GM12878 (cell line): ENCODE measurements around the gene MPDZ. TPM values are rescaled to one million over a fixed set of nuclear protein-coding genes. Genes with fewer than 3 reads are reported as not detected.

Experiments used
- ATAC-seq: fragments of 200-7000 bp; cut with Tn5 transposase; 3 replicates; pipeline ENCODE4 v1.9.1; 2020; ENCODE audit warnings: mild to moderate bottlenecking, moderate library complexity
- BruUV-seq: library from RNA; stranded (reverse); fragments of 400-500 nt; replicated peaks from 2 replicates; lab custom pipeline; 2021; lab: Mats Ljungman, UMichigan
- CTCF ChIA-PET: fragments of 300-600 bp; sonication (Branson Sonifier 250); formaldehyde crosslinking; extraction: SDS; loops from one replicate; lab custom pipeline; 2021; ENCODE audit warnings: inconsistent platforms; lab: Yijun Ruan, JAX
- POLR2A ChIA-PET: fragments of 350-600 bp; formaldehyde crosslinking; extraction: SDS; loops from one replicate; lab custom pipeline; 2021; ENCODE audit warnings: inconsistent platforms; lab: Charles Lee
- RAD21 ChIA-PET: fragments of 300-600 bp; sonication (Branson Sonifier 250); formaldehyde crosslinking; loops from one replicate; lab custom pipeline; 2023; ENCODE audit warnings: antibody characterized with exemption; ENCODE audit not compliant: unreplicated experiment; lab: Charles Lee
- SMC1A ChIA-PET: fragments of 300-600 bp; sonication (Branson Sonifier 250); formaldehyde crosslinking; loops from one replicate; lab custom pipeline; 2023; ENCODE audit not compliant: unreplicated experiment, uncharacterized antibody; lab: Charles Lee
- DNase-seq: peaks from one replicate; pipeline ENCODE4 v3.0.0-alpha.2; 2011; ENCODE audit warnings: low read depth, low spot score
- FAIRE-seq: peaks from 3 replicates; lab custom pipeline; 2011; peaks lifted over from hg19 to GRCh38; lab: Jason Lieb, UNC
- H2AFZ ChIP-seq: 2 replicates; pipeline ENCODE4 v1.6.0; 2011; ENCODE audit warnings: low read depth, low read length, control low read depth; ENCODE audit not compliant: control insufficient read depth
- H3K27ac ChIP-seq: 2 replicates; pipeline ENCODE4 v1.5.1; 2011; ENCODE audit warnings: control low read depth; ENCODE audit not compliant: control insufficient read depth, insufficient read depth
- H3K27me3 ChIP-seq, 2 experiments: replicated peaks in 1 of 2; 2 replicates each; pipeline versions ENCODE4 v1.6.0 to v1.6.1; 2011; ENCODE audit warnings: low read length in 1 of 2; ENCODE audit not compliant: control insufficient read depth in 2 of 2, insufficient read depth in 2 of 2
- H3K36me3 ChIP-seq, 2 experiments: 2 replicates each; pipeline ENCODE4 v1.5.1; 2011; ENCODE audit warnings: low read length in 1 of 2; ENCODE audit not compliant: control insufficient read depth in 2 of 2, insufficient read depth in 2 of 2
- H3K4me1 ChIP-seq: 2 replicates; pipeline ENCODE4 v1.6.1; 2011; ENCODE audit warnings: mild to moderate bottlenecking, low read length, moderate library complexity, mixed read lengths; ENCODE audit not compliant: control insufficient read depth, insufficient read depth
- H3K4me2 ChIP-seq: 2 replicates; pipeline ENCODE4 v1.6.0; 2011; ENCODE audit warnings: control low read depth; ENCODE audit not compliant: control insufficient read depth, insufficient read depth
- H3K4me3 ChIP-seq: fragments of 200-600 bp; sonication (generic); 2 replicates; pipeline ENCODE4 v1.5.1; 2016
- H3K79me2 ChIP-seq: 2 replicates; pipeline ENCODE4 v1.6.0; 2011; ENCODE audit warnings: low read length; ENCODE audit not compliant: control insufficient read depth, insufficient read depth
- H3K9ac ChIP-seq: 2 replicates; pipeline ENCODE4 v1.8.0; 2011; ENCODE audit warnings: low read length, control low read depth, mixed read lengths; ENCODE audit not compliant: control insufficient read depth, insufficient read depth
- H3K9me3 ChIP-seq: replicated peaks from 3 replicates; pipeline ENCODE4 v1.5.1; 2011; ENCODE audit warnings: mild to moderate bottlenecking, low read length; ENCODE audit not compliant: control insufficient read depth, insufficient read depth
- H4K20me1 ChIP-seq: 2 replicates; pipeline ENCODE4 v1.6.0; 2011; ENCODE audit not compliant: control insufficient read depth, insufficient read depth
- CEBPB ChIP-seq, 2 experiments: fragments of 150-350 bp in 1 of 2; IDR thresholded peaks; 2 replicates each; pipeline ENCODE4 v1.6.1; 2012 to 2014; ENCODE audit warnings: low read depth in 2 of 2, low read length in 2 of 2, borderline replicate concordance in 1 of 2, inconsistent platforms in 1 of 2
- CTCF ChIP-seq, 3 experiments: IDR thresholded peaks in 2 of 3; conservative IDR thresholded peaks in 1 of 3; 2 replicates each; pipeline ENCODE4 v1.5.1; 2011; ENCODE audit warnings: low read depth in 3 of 3, low read length in 3 of 3, mild to moderate bottlenecking in 3 of 3, control low read depth in 2 of 3, moderate library complexity in 2 of 3, inconsistent platforms in 1 of 3, mixed read lengths in 1 of 3; ENCODE audit not compliant: control insufficient read depth in 2 of 3, insufficient read depth in 1 of 3; ENCODE audit errors: extremely low read depth in 1 of 3
- FOXM1 ChIP-seq: IDR thresholded peaks from 2 replicates; pipeline ENCODE4 v1.6.1; 2012; ENCODE audit warnings: low read depth, mild to moderate bottlenecking, inconsistent platforms, low read length, moderate library complexity
- JUND ChIP-seq: IDR thresholded peaks from 2 replicates; pipeline ENCODE4 v1.6.1; 2012; ENCODE audit warnings: low read depth, mild to moderate bottlenecking, low read length, improper control_type of control experiment, moderate library complexity
- MEF2B ChIP-seq: fragments of 450-650 bp; IDR thresholded peaks from 2 replicates; pipeline ENCODE4 v1.6.1; 2018; ENCODE audit warnings: mild to moderate bottlenecking, moderate library complexity; ENCODE audit not compliant: partially characterized antibody, poor library complexity, severe bottlenecking
- POLR2AphosphoS2 ChIP-seq: IDR thresholded peaks from 2 replicates; pipeline ENCODE4 v1.6.1; 2011; ENCODE audit warnings: low read depth, mild to moderate bottlenecking, low read length, improper control_type of control experiment, moderate library complexity
- SUZ12 ChIP-seq: fragments of 200-600 bp; sonication (generic); IDR thresholded peaks from one replicate; pipeline ENCODE4 v1.6.1; 2018; ENCODE audit warnings: antibody characterized with exemption, mild to moderate bottlenecking; ENCODE audit not compliant: unreplicated experiment
- ZBED1 ChIP-seq: IDR thresholded peaks from 2 replicates; pipeline ENCODE4 v1.6.1; 2016; ENCODE audit warnings: borderline replicate concordance
- WGBS: methylation state at CpG from one replicate; pipeline ENCODE4 v1.1.6; 2016; ENCODE audit warnings: low lambda C conversion rate; ENCODE audit not compliant: insufficient replicate concordance, insufficient coverage; ENCODE audit errors: missing lambda C conversion rate; 5-methylcytosine and 5-hydroxymethylcytosine counted together
- in situ Hi-C: fragments of 300-500 bp; cut with MboI; formaldehyde crosslinking; loops from 9 replicates; pipeline ENCODE4 v1.14.3; 2018; ENCODE audit warnings: mixed read lengths
- intact Hi-C: fragments of 100-400 bp; cut with micrococcal nuclease; formaldehyde crosslinking; loops from one replicate; pipeline ENCODE4 v1.14.2; 2022; ENCODE audit not compliant: unreplicated experiment
- polyA plus RNA-seq, 11 experiments: library from polyadenylated mRNA; depleted of rRNA in 4 of 11; unstranded in 6 of 11; stranded (reverse) in 5 of 11; fragments of >200 nt; fragmentation: Nextera tagmentation in 4 of 11; fragmentation: Illumina TruSeq in 1 of 11; extraction: Ambion mirVana in 4 of 11; extraction: Trizol in 1 of 11; gene quantifications; 1 replicate in 1 of 11; 2 replicates in 10 of 11; pipeline versions ENCODE4 v1.2.1 to v1.2.3, GENCODE V29; 2011 to 2016; ENCODE audit warnings: inconsistent platforms in 2 of 11, missing spikeins in 2 of 11, low read depth in 1 of 11
- total RNA-seq, 4 experiments: library from RNA; depleted of rRNA in 3 of 4; stranded (reverse); fragments of >200 nt in 3 of 4; fragmentation: Illumina TruSeq in 1 of 4; extraction: Trizol in 1 of 4; gene quantifications; 2 replicates each; pipeline versions ENCODE4 v1.2.1 to v1.2.3, GENCODE V29; 2013 to 2021
- TF ChIP-seq, protein P1 (sequence below): IDR thresholded peaks from 2 replicates; pipeline ENCODE4 v1.6.1; 2012; ENCODE audit warnings: low read depth, low read length, improper control_type of control experiment
- TF ChIP-seq, protein P2 (sequence below): IDR thresholded peaks from 2 replicates; pipeline ENCODE4 v1.6.1; 2012; ENCODE audit warnings: low read depth, low read length, improper control_type of control experiment

MPDZ gene
- total and polyA plus RNA-seq, 10 of the 15 experiments (the other 5 are each of a cell fraction or from before 2014, with no cell fraction given), result 0.36 TPM; not detected in 9

DNA sequence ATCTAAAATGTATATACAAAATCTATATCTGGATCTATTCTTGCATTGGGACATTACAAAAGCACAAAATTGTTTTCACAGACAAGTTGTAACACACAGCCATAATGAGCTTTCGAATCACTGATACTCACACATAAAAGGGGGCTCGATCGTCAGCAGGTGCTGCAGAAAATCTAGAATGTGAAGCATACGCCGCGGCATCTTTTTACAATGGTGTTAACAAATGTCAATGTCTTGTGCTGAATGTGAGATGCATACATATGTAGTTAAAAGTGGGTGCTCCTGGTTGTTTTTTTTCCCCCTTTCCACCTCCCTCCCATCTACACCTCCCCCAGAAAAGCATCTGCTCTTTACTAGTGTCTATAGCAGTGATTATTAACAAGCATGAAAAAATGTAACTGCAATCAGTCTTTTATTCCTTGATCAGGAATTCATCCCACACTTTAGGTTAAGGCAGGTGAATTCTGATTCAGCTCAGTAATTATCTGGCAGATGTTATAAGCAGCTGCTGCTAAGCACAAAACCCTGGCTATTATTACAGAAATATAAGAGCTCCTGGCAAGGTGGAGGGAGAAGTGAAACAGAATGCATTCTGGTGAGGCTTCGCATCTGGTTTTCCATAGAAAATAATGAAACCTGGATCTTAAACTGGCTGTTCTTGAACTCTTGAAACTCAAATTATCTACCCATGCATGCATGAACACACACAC, 114.1 kb downstream of the MPDZ start:
- FAIRE-seq, result no peak

More for the DNA sequence above, 114.1 kb downstream of the MPDZ start:
- Histone ChIP-seq H3K27me3 (no peaks in the 10 kb centered on the region), H3K4me2 (no peak overlapping the region), H3K36me3 (no peaks in the 10 kb centered on the region), H3K79me2 (no peaks in the 10 kb centered on the region), H4K20me1 (no peaks in the 10 kb centered on the region), H3K4me1 (no peaks in the 10 kb centered on the region), H3K9me3 (no peaks in the 10 kb centered on the region), H3K27ac (no peak overlapping the region), H2AFZ (no peak overlapping the region), H3K4me3 (no peak overlapping the region), H3K9ac (no peak overlapping the region)
- WGBS, result 61% methylated on average over 7 of the region's 7 CpGs
- BruUV-seq, result no TSS peak
- ChIA-PET POLR2A (no interaction called here), CTCF (no interaction called here), SMC1A (interaction anchor here (1.2 kb wide), 1 partner anchor 18 kb away, joined by 3 read pairs; no protein-coding TSS in a partner anchor), RAD21 (no interaction called here)
- DNase-seq, result no peak
- in situ Hi-C loops (no loop called here), intact Hi-C loops (no loop called here)
- ATAC-seq, result no peak
- TF ChIP-seq, protein P1, sequence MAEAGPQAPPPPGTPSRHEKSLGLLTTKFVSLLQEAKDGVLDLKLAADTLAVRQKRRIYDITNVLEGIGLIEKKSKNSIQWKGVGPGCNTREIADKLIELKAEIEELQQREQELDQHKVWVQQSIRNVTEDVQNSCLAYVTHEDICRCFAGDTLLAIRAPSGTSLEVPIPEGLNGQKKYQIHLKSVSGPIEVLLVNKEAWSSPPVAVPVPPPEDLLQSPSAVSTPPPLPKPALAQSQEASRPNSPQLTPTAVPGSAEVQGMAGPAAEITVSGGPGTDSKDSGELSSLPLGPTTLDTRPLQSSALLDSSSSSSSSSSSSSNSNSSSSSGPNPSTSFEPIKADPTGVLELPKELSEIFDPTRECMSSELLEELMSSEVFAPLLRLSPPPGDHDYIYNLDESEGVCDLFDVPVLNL, result no peak
- TF ChIP-seq, protein P2, sequence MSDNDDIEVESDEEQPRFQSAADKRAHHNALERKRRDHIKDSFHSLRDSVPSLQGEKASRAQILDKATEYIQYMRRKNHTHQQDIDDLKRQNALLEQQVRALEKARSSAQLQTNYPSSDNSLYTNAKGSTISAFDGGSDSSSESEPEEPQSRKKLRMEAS, result no peak
- TF ChIP-seq CEBPB (IDR thresholded peaks at IDR 0.05; ENCODE audit: borderline replicate concordance in 1 of 2, low read depth in 2 of 2, low read length in 2 of 2), result no peak
- no peak for TF ChIP-seq FOXM1
- no peak for TF ChIP-seq CTCF (IDR thresholded peaks at IDR 0.05 in 2 of 3, conservative IDR thresholded peaks at IDR 0.05 in 1 of 3; ENCODE audit: control insufficient read depth in 2 of 3, extremely low read depth in 1 of 3, insufficient read depth in 1 of 3, low read depth in 3 of 3, low read length in 3 of 3)
- no peak for TF ChIP-seq POLR2AphosphoS2
- TF ChIP-seq JUND, result no peak
- TF ChIP-seq SUZ12, result no peak
- TF ChIP-seq ZBED1, result no peak
- no peak for TF ChIP-seq MEF2B
